Islet of Langerhans (tissue), 1 donor: ENCODE data around the gene MSMB.
"Not testable (repeated sequence)": the region's sequence is repeated elsewhere in the genome, so short reads cannot be mapped to it uniquely, and the experiment has no call there.

Experiments used
- FAIRE-seq: peaks from one replicate; lab custom pipeline; 2011; peaks lifted over from hg19 to GRCh38; lab: Jason Lieb, UNC

MSMB gene

GRCh38 chr10:46004963-46005362, 41.1 kb downstream of the MSMB start:
- FAIRE-seq = no peak

- FAIRE-seq = no peak
Measured at GRCh38 chr10:46002916-46003693, 43.0 kb downstream of the MSMB start.

GRCh38 chr10:46002189-46002687, 43.8 kb downstream of the MSMB start:
- not testable (repeated sequence) for FAIRE-seq

GRCh38 chr10:46001187-46001756, 44.8 kb downstream of the MSMB start:
- no peak for FAIRE-seq

GRCh38 chr10:46000538-46000937, 45.5 kb downstream of the MSMB start:
- FAIRE-seq = no peak

- not testable (repeated sequence) for FAIRE-seq
Measured at GRCh38 chr10:45999955-46000354, 46.1 kb downstream of the MSMB start.

DNA sequence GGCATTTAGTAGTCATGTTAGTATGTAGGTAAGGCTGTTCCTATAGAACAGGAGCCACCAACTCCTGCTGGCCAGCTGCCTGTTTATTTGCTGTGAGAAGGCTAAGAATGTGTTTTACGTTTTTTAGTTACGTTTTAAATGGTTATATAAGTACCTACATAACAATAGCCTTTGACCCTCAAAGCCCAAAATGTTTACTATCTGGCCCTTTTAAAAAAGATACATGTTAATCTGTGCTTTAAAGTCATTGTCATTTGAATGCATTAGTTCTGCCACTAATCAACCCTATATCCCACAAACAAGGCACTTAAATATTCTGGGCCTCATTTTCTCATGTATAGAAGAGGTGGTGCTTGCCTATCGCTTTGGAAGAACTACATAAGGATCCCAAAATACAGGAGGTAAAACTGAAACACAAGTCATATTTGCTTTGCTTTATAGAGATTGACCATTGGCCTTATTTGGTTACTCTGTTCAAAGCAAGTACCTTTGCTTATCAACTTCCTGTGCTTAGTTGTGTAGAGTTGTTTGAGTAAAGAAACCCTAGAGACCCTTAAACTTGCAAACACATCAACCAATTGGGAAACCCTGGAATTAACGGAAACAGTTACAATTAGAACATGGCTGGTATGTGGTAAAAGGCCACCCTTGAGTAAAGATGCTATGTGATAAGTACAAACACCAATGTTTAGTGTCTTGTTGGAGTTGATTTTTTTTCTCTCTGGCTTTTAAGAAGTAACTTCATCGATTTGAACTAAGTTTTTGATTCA, 47.9 kb downstream of the MSMB start:
- FAIRE-seq = no peak

DNA sequence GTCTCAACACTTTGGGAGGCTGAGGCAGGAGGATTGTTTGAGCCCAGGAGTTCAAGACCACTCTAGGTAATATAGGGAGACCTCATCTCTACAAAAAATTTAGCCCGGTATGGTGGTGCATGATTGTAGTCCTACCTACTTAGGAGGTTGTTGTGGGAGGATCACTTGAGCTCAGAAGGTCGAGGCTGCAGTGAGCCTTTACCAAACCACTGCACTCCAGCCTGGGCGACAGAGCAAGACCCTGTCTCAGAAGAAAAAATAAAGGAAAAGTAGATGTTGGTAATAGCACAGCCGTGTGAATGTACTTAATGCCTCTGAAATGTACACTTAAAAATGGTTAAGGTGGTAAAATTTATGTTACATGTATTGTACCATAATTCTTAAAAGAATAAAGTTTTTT, 48.5 kb downstream of the MSMB start:
- no peak for FAIRE-seq

DNA sequence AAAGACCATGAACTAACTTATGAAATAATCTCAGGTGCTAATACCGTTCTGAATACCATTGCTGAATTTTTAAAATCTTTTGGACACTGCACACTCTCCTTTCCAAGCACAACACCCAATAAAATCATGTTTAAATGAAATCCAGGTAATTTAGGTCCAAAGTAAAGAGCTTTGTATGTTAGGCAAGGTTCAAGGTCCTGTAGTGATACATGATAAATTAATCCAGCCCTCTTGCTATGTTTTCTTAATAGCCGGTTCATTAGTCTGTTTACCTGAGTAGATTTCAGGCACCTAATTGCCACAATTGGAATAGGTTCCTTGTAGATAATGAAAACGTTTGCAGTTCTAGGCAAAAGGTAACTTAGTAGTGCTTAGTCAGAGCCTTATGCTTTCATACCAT, 60.5 kb downstream of the MSMB start:
- not testable (repeated sequence) for FAIRE-seq

DNA sequence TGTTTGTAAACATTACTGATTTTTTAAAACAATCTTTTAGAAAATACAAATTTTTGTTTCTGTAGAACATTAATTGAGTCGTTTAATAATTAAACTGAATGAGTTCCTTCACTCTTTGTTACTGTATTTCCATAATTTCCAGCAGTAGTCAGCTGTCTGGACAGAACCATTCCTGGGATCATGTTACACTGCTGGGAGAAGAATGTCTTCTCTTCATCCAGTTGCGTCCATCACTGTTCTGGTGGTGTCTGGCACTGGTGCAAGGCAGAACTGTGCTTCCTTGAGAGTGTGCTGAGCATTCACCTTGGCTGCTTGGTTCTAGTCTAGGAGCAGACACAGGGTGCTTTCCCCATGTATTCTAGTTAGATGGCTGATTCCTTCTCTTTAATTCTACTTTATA, 61.6 kb downstream of the MSMB start:
- FAIRE-seq = not testable (repeated sequence)

- not testable (repeated sequence) for FAIRE-seq
Measured at GRCh38 chr10:45983538-45984186, 62.4 kb downstream of the MSMB start.
